ENCODE measurements around the gene PNRC2. TPM values are rescaled to one million over a fixed set of nuclear protein-coding genes. Genes with fewer than 3 reads are reported as not detected.
"Not testable (repeated sequence)": the region's sequence is repeated elsewhere in the genome, so short reads cannot be mapped to it uniquely, and the experiment has no call there.

Gene PNRC2
- total RNA-seq, 4 donors from 2014 or later, result 73.2 to 88.5 (median 77.5) TPM

DNA sequence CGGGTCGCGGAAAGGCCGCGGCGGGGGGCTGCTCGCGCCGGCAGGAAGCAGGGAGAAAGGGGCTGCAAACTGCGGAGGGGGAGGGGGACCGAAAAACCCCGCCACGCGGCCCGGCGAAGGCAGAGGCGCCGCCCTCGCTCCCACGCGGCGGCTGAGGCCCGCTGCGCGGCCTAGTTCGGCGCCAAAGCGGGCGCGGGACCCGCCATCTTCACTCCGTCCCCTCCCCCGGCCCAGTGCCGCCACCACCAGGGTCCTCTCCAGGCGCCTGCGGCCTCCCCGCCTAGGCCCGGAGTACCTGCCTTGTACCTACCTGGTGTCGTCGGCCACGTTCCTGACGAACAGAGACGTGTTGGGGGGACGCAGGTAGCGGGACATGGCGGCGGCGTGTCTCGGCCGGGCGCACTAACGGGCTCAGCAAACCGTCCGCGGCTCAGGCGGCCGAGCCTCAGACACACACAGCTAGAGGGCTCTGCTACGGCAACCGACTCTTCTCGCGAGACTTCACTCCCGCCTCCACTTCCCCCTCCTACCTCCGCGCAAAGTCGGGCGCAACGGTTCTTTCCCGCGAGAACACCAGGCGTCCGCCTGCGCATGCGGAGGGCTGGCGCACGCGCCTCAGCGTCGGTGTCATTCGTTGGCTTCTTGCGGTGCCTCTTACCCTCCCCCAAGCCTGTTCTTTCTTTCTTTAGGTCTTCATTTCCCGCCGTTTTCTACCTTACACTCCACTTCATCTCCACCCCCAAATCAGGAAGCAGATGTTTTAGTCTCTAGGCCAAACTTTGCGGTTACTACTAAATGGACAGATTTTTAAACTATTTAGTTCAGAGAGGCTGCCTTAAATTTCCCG, 20.5 kb downstream of the PNRC2 start, which contains the start of gene SRSF10:
Gene SRSF10 (minus strand): TSS at position 447 of the 847 bp plus-strand sequence. CDS start 72 bp downstream, at position 375.
- peak; percentile 99 for TF ChIP-seq POLR2A (IDR thresholded peaks at IDR 0.05)
- peak; percentile 94 to 99 for TF ChIP-seq EP300 (IDR thresholded peaks at IDR 0.05)
- TF ChIP-seq, protein P1, sequence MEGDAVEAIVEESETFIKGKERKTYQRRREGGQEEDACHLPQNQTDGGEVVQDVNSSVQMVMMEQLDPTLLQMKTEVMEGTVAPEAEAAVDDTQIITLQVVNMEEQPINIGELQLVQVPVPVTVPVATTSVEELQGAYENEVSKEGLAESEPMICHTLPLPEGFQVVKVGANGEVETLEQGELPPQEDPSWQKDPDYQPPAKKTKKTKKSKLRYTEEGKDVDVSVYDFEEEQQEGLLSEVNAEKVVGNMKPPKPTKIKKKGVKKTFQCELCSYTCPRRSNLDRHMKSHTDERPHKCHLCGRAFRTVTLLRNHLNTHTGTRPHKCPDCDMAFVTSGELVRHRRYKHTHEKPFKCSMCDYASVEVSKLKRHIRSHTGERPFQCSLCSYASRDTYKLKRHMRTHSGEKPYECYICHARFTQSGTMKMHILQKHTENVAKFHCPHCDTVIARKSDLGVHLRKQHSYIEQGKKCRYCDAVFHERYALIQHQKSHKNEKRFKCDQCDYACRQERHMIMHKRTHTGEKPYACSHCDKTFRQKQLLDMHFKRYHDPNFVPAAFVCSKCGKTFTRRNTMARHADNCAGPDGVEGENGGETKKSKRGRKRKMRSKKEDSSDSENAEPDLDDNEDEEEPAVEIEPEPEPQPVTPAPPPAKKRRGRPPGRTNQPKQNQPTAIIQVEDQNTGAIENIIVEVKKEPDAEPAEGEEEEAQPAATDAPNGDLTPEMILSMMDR (IDR thresholded peaks at IDR 0.05), result peak; percentile 28 to 84 (median 65)
- peaks cover 0 to 59% (median 37%) of the 10 kb centered on the region in 4 donors for H3K4me1 ChIP-seq
- H3K9me3 ChIP-seq, result no peaks in the 10 kb centered on the region
- H3K27me3 ChIP-seq, result no peaks in the 10 kb centered on the region
- H3K27ac ChIP-seq, result peak within 1 kb of the TSS; percentile 93 to 99 (median 98)
- 1% methylated on average over 68 to 84 of the region's 84 CpGs for WGBS, 2 donors
- DNase-seq (ENCODE audit: low spot score in 2 of 2), result peak; percentile 95
- no peaks in the 10 kb centered on the region for H3K36me3 ChIP-seq
- H3K4me3 ChIP-seq, result peak within 1 kb of the TSS; percentile 70 to 97 (median 93)

DNA sequence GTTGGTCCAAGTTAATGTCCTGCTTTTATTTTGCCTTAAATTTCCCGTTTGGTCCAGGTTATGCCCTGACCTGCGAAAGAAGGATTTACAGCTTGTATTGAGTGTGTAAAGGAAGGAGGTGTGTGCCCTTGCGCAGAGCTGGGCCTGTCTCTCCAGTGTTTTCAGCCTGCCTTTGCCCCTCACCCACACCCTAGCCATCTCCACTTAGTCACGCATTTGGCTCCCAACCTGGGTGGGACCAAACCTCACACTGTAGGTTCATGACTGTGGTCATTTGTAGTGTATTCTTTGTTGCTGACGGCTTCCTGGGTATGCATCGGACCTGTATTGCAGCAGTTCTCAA, 21.1 kb downstream of the PNRC2 start:
- peak overlapping the region; percentile 93 to 99 (median 98) for H3K27ac ChIP-seq
- peak overlapping the region; percentile 45 to 93 (median 82) for H3K4me3 ChIP-seq
- TF ChIP-seq, protein P1 (IDR thresholded peaks at IDR 0.05), result no peak
- no peak for TF ChIP-seq POLR2A (IDR thresholded peaks at IDR 0.05)
- no peak for TF ChIP-seq EP300 (IDR thresholded peaks at IDR 0.05)
- no peaks in the 10 kb centered on the region for H3K36me3 ChIP-seq
- no peaks in the 10 kb centered on the region for H3K27me3 ChIP-seq
- H3K4me1 ChIP-seq, result peaks cover 0 to 53% (median 33%) of the 10 kb centered on the region in 4 donors
- peak in 1 of 2 donors; percentile 22 for DNase-seq (ENCODE audit: low spot score in 2 of 2)
- no peaks in the 10 kb centered on the region for H3K9me3 ChIP-seq
- WGBS, 2 donors, result 39 to 43% methylated on average over 6 of the region's 6 CpGs

DNA sequence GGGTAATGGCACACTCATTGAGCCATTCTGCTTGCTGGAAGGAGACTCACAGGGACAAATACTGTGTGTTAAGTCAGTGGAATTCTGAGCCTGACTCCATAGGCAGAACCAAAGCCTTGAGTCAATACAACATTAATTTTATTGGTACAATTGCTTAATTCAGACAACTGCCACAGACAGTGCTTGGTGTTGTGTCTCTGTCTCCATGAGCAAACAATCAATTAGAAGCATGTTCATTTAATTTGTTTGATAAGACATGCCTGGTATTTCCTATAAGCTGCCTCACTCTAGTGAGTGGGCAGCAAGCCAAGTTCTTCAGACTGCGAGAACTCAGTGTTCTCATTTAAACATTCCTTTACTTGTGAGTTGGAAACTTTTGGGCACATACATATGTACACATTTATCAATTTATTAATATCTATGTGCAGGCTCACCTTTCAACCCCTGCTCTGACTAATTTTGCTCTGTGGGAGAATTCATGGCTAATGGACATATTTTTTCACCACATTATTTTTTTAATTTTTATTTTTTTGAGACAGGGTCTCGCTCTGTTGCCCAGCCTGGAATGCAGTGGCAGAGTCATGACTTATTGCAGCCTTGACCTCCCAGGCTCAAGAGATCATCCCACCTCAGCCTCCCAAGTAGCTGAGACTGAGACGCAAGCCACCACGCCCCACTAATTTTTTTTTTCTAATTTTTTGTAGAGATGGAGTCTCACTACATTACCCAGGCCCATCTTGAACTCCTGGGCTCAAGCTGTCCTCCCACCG, 25.0 kb downstream of the PNRC2 start:
- peaks cover 0 to 18% (median 5%) of the 10 kb centered on the region in 4 donors for H3K4me1 ChIP-seq
- TF ChIP-seq EP300 (IDR thresholded peaks at IDR 0.05), result no peak
- TF ChIP-seq, protein P1 (IDR thresholded peaks at IDR 0.05), result no peak
- no peak for TF ChIP-seq POLR2A (IDR thresholded peaks at IDR 0.05)
- no peak overlapping the region for H3K4me3 ChIP-seq
- H3K27ac ChIP-seq, result peak overlapping the region in 2 of 4 donors; percentile 29 to 64
- H3K9me3 ChIP-seq, result no peaks in the 10 kb centered on the region
- H3K36me3 ChIP-seq, result no peaks in the 10 kb centered on the region
- 54 to 57% methylated on average over 5 of the region's 5 CpGs for WGBS, 2 donors
- no peak for DNase-seq (ENCODE audit: low spot score in 2 of 2)
- no peaks in the 10 kb centered on the region for H3K27me3 ChIP-seq

DNA sequence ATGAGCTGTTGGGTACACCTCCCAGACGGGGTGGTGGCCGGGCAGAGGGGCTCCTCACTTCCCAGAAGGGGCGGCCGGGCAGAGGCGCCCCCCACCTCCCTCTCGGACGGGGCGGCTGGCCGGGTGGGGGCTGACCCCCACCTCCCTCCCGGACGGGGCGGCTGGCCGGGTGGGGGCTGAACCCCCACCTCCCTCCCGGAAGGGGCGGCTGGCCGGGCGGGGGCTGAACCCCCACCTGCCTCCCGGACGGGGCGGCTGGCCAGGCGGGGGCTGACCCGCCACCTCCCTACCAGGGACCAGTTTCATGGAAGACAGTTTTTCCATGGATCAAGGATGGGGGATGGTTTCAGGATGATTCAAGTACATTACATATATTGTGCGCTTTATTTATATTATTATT, 27.4 kb downstream of the PNRC2 start:
- WGBS, 2 donors, result 97% methylated on average over 19 to 23 of the region's 23 CpGs
- DNase-seq (ENCODE audit: low spot score in 2 of 2); H3K9me3 ChIP-seq; H3K27me3 ChIP-seq; H3K27ac ChIP-seq; H3K4me3 ChIP-seq; H3K36me3 ChIP-seq: not testable (repeated sequence)
- peaks cover 0 to 10% (median 0%) of the 10 kb centered on the region in 4 donors for H3K4me1 ChIP-seq

DNA sequence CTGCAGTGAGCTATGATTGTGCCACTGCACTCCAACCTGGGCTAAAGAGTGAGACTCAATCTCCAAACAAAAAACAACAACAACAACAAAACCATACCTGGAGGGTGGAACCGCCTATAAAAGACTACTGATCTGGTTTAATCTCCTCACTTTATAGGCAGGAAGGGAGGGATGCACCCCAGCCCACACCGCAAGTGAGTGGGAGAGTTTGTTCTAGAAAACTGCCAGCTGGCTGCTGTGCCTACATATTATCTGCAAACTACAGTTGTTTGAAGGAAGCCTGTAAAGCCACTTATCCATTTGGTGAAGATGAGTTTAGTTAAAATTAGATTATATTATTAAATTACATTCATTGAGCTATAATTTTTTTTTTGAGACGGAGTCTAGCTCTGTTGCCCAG, 29.6 kb downstream of the PNRC2 start:
- no peaks in the 10 kb centered on the region for H3K27me3 ChIP-seq
- WGBS, 2 donors, result 76 to 83% methylated on average over 3 of the region's 3 CpGs
- no peak for DNase-seq (ENCODE audit: low spot score in 2 of 2)
- peaks cover 0 to 9% (median 0%) of the 10 kb centered on the region in 4 donors for H3K4me1 ChIP-seq
- H3K27ac ChIP-seq, result no peak overlapping the region
- no peaks in the 10 kb centered on the region for H3K9me3 ChIP-seq
- TF ChIP-seq, protein P1 (IDR thresholded peaks at IDR 0.05), result no peak
- no peaks in the 10 kb centered on the region for H3K36me3 ChIP-seq
- no peak overlapping the region for H3K4me3 ChIP-seq

DNA sequence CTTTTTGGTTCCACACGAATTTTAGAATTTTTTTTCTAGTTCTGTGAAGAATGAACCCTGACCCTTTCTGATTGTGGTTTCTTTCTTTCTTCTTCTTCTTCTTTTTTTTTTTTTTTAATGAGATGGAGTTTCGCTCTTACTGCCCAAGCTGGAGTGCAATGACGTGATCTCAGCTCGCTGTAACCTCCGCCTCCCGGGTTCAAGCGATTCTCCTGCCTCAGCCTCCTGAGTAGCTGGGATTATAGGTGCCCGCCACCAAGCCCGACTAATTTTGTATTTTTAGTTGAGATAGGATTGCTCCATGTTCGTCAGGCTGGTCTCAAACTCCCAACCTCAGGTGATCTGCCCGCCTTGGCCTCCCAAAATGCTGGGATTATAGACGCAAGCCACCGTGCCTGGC, 32.4 kb downstream of the PNRC2 start:
- not testable (repeated sequence) for H3K4me3 ChIP-seq; H3K9me3 ChIP-seq; DNase-seq (ENCODE audit: low spot score in 2 of 2); H3K27ac ChIP-seq; H3K27me3 ChIP-seq; H3K4me1 ChIP-seq; H3K36me3 ChIP-seq
- 86 to 92% methylated on average over 13 of the region's 13 CpGs for WGBS, 2 donors

Data from tibial nerve (tissue), 4 donors.